Measurements from ENCODE around the gene FGF4. TPM values are rescaled to one million over a fixed set of nuclear protein-coding genes. Genes with fewer than 3 reads are reported as not detected.

The FGF4 gene
- total RNA-seq, 1 donor from 2014 or later: not detected

DNA sequence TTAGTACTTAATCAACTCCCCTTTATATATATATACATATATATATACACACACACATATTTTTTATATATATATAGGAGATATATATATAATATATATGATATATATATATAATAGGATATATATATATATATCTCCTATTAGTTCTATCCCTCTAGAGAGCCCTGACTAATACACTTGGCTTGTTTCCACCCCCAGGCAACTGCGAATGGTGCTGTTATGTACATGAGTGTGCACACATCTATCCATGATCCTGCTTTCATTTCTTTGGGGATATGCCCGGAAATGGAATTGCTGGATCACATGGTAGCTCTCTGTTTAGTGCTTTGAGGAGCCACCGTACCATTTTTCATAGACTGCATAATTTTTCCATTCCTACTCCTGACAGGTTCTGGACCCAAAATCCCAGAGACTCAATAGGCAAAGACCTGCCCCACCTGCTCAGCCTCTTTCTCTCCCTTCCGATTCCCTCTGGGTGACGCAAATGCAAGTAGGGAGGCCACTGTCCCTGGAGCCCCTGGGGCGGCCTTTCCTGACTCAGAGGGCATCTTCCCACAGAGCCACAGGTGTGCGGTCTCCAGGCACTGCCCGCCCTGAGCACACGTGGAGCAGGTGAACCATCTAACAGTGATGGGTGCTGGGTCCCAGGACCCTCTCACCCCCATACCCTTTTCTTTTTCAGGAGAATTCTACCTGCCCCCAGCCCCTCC is 32.1 kb upstream of the FGF4 start:
- no peaks in the 10 kb centered on the region for H3K4me1 Mint-ChIP-seq
- intact Hi-C loops (cut with micrococcal nuclease): no loop called here

DNA sequence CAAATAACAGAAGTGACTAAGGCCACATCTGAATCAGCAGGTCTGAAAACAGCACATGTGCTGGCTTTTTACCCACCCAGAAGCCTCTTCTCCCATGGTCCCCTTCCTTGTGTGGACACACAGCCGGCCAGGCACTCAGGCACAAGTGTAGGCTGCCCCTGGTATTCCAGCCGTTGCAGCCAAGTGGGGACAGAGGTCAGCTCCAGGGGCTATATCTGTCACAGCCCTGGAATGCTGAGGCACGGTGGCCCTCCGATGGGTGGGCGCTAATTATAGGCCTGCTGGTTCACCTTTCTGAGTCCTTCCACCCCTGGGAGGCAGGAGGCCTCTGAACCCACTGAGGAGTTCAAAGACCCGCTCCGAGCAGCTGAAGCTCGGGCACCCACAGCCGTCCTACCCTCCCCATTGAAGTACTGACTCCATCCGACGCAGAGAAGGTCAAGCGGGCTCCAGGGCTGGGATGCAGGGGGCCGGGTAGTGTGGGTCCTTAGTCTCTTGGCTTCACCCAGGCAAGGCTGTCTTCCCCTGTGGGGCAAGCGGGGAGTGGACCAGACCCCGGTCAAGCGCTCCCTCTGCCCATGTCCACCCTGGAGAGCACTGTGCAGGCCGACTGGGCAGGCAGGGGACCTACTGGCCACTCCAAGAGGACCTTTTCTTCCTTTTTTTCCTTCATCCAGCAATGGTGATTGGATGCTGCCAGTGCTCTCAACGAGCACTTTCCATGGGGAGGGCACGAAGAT is 29.8 kb upstream of the FGF4 start:
- ChIA-PET CTCF (no interaction called here), POLR2A (no interaction called here)
- Mint-ChIP-seq H3K4me1 (no peaks in the 10 kb centered on the region), H3K36me3 (ENCODE audit: low read depth) (no peaks in the 10 kb centered on the region), H3K27ac (no peak overlapping the region), H3K4me3 (no peak overlapping the region), H3K27me3 (peaks cover 17% of the 10 kb centered on the region), H3K9me3 (no peaks in the 10 kb centered on the region)
- no peak for TF ChIP-seq CTCF (IDR thresholded peaks at IDR 0.05)
- no peak for DNase-seq
- no peak for ATAC-seq (ENCODE audit: low read depth)
- intact Hi-C loops (cut with micrococcal nuclease): no loop called here

More for the DNA sequence above, 32.1 kb upstream of the FGF4 start:
- H3K27me3 Mint-ChIP-seq: peaks cover 15% of the 10 kb centered on the region
- H3K9me3 Mint-ChIP-seq: no peaks in the 10 kb centered on the region
- POLR2A ChIA-PET: no interaction called here
- CTCF ChIA-PET: no interaction called here
- H3K27ac Mint-ChIP-seq: no peak overlapping the region
- no peaks in the 10 kb centered on the region for H3K36me3 Mint-ChIP-seq (ENCODE audit: low read depth)
- ATAC-seq (ENCODE audit: low read depth) (no peak), DNase-seq (no peak)
- H3K4me3 Mint-ChIP-seq: no peak overlapping the region
- no peak for TF ChIP-seq CTCF (IDR thresholded peaks at IDR 0.05)

DNA sequence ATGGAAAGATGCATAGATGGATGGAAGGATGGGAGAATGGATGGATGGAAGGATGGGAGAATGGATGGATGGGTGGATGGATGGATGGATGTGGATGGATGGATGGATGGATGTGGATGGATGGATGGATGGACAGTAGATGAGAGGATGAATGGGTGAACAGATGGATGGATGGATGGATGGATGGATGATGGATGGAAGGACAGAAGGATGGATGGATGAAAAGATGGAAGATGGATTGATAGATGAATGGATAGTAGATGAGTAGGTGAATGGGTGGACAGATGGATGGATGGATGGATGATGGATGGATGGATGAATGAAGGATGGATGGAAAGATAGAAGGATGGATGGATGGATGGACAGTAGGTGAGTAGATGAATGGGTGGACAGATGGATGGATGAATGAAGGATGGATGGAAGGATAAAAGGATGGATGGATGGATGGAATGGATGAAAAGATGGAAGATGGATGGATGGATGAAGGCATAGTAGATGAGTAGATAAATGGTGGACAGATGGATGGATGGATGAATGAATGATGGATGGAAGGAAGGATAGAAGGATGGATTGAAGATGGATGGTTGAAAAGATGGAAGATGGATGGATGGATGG is 28.6 kb upstream of the FGF4 start:
- intact Hi-C loops (cut with micrococcal nuclease): no loop called here
- ATAC-seq (ENCODE audit: low read depth) (no peak), DNase-seq (no peak)
- TF ChIP-seq CTCF (IDR thresholded peaks at IDR 0.05): no peak
- ChIA-PET CTCF (no interaction called here), POLR2A (no interaction called here)
- Mint-ChIP-seq H3K4me3 (no peak overlapping the region), H3K4me1 (no peaks in the 10 kb centered on the region), H3K9me3 (no peaks in the 10 kb centered on the region), H3K27me3 (peaks cover 13% of the 10 kb centered on the region), H3K27ac (no peak overlapping the region), H3K36me3 (ENCODE audit: low read depth) (no peaks in the 10 kb centered on the region)

DNA sequence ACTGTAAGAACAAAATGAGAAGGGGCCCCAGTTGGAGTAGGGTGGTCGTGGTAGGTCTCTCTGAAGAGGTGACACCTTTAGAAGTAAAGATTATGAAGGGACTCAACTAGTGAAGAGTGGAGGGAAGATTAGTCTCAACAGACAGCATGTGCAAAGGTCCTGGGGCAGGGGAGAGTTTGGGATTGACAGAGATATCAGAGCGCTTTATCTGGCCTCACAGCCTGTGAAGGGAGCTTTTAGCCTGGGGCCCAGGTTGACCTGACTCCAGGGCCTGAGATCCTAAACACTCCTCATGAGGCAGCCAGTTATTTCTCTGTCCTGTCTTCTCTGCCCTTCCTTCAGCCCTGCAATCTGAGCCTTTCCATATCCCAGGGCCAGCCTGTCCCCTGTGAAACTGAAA is 27.9 kb upstream of the FGF4 start:
- peaks cover 10% of the 10 kb centered on the region for H3K27me3 Mint-ChIP-seq
- H3K27ac Mint-ChIP-seq: no peak overlapping the region
- no peaks in the 10 kb centered on the region for H3K36me3 Mint-ChIP-seq (ENCODE audit: low read depth)
- no peaks in the 10 kb centered on the region for H3K4me1 Mint-ChIP-seq
- ATAC-seq (ENCODE audit: low read depth) (no peak), DNase-seq (no peak)
- ChIA-PET POLR2A (no interaction called here), CTCF (no interaction called here)
- intact Hi-C loops (cut with micrococcal nuclease): no loop called here
- no peak for TF ChIP-seq CTCF (IDR thresholded peaks at IDR 0.05)
- H3K9me3 Mint-ChIP-seq: no peaks in the 10 kb centered on the region
- no peak overlapping the region for H3K4me3 Mint-ChIP-seq

DNA sequence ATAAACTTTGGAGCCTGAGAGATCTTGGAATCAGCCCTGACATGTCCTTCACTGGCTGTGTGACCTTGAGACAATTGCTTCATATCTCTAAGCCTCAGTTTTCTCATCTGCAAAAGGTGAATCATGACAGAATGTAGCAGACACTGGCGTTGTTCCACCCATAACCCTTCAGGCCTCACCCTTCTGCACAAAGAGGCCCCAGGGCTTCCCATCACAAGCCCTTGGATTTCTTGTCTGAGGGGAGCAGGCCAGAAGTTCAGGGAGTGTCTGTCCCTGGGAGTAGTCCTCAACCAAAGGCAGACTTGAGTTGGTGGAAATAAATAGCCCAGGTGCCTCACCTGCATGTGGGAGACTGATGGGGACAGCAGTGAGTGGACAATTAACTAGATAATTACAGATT is 27.4 kb upstream of the FGF4 start:
- ATAC-seq (ENCODE audit: low read depth) (no peak), DNase-seq (no peak)
- POLR2A ChIA-PET: no interaction called here
- Mint-ChIP-seq H3K27me3 (peaks cover 10% of the 10 kb centered on the region), H3K4me1 (no peaks in the 10 kb centered on the region), H3K4me3 (no peak overlapping the region), H3K27ac (no peak overlapping the region), H3K9me3 (no peaks in the 10 kb centered on the region), H3K36me3 (ENCODE audit: low read depth) (no peaks in the 10 kb centered on the region)
- CTCF ChIA-PET: no interaction called here
- TF ChIP-seq CTCF (IDR thresholded peaks at IDR 0.05): no peak
- intact Hi-C loops (cut with micrococcal nuclease): no loop called here

All from activated B cell treated with CpG ODN at 0.5 μM for 24 hours (primary cell).